CD4-positive, CD25-positive, alpha-beta regulatory T cell (primary cell): ENCODE results near the gene SMPD1. TPM values are rescaled to one million over a fixed set of nuclear protein-coding genes. Genes with fewer than 3 reads are reported as not detected.
A peak's percentile ranks its signal among the peaks of the same experiment; 100 is the strongest.

ENCODE experiments used
- ATAC-seq, 2 donors: fragments of 150-1000 bp; cut with Tn5 transposase; one replicate each; pipeline ENCODE4 v1.10.0; 2021; ENCODE audit warnings: low read depth in 2 of 2, moderate number of reproducible peaks in 2 of 2, moderate library complexity in 1 of 2
- DNase-seq, 3 donors: peaks; one replicate each; pipeline versions ENCODE4 v3.0.0 to v3.0.0-alpha.2; 2012 to 2022; ENCODE audit warnings: mixed read lengths in 1 of 3
- H3K27ac ChIP-seq: one replicate; pipeline ENCODE4 v1.7.0; 2013; ENCODE audit warnings: mild to moderate bottlenecking, low read length; ENCODE audit not compliant: insufficient read depth, poor library complexity, severe bottlenecking
- H3K27me3 ChIP-seq: one replicate; pipeline ENCODE4 v1.7.0; 2013; ENCODE audit warnings: low read length; ENCODE audit not compliant: control insufficient read depth, insufficient read depth
- H3K36me3 ChIP-seq: one replicate; pipeline ENCODE4 v1.7.0; 2013; ENCODE audit warnings: mild to moderate bottlenecking, low read length, moderate library complexity; ENCODE audit not compliant: control insufficient read depth, insufficient read depth
- H3K4me1 ChIP-seq: 2 replicates; pipeline ENCODE4 v1.7.0; 2013; ENCODE audit warnings: mild to moderate bottlenecking, low read length; ENCODE audit not compliant: insufficient read depth, control insufficient read depth, poor library complexity, severe bottlenecking
- H3K4me3 ChIP-seq: one replicate; pipeline ENCODE4 v1.7.0; 2013; ENCODE audit warnings: low read depth, mild to moderate bottlenecking, low read length, moderate library complexity
- H3K9me3 ChIP-seq, 2 experiments: 1 replicate in 1 of 2; 2 replicates in 1 of 2; pipeline ENCODE4 v1.7.0; 2013; ENCODE audit warnings: low read length in 2 of 2, mild to moderate bottlenecking in 1 of 2, moderate library complexity in 1 of 2; ENCODE audit not compliant: control insufficient read depth in 2 of 2
- H3K27ac Mint-ChIP-seq, 3 donors: one replicate each; pipeline ENCODE4 v1.8.0; 2020 to 2022; ENCODE audit warnings: mild to moderate bottlenecking in 3 of 3, mixed read lengths in 3 of 3, moderate library complexity in 2 of 3
- H3K27me3 Mint-ChIP-seq: one replicate; pipeline ENCODE4 v1.8.0; 2022; ENCODE audit warnings: mild to moderate bottlenecking, mixed read lengths
- H3K36me3 Mint-ChIP-seq: one replicate; pipeline ENCODE4 v1.8.0; 2020; ENCODE audit warnings: mixed read lengths
- H3K4me1 Mint-ChIP-seq, 4 donors: one replicate each; pipeline ENCODE4 v1.8.0; 2020 to 2022; ENCODE audit warnings: mixed read lengths in 4 of 4, mild to moderate bottlenecking in 1 of 4
- H3K4me3 Mint-ChIP-seq, 4 donors: one replicate each; pipeline ENCODE4 v1.8.0; 2020 to 2022; ENCODE audit warnings: mild to moderate bottlenecking in 4 of 4, mixed read lengths in 4 of 4, moderate library complexity in 3 of 4
- H3K9me3 Mint-ChIP-seq, 7 donors: one replicate each; pipeline ENCODE4 v1.8.0; 2020 to 2022; ENCODE audit warnings: mixed read lengths in 7 of 7, mild to moderate bottlenecking in 3 of 7, moderate library complexity in 2 of 7
- polyA plus RNA-seq, 4 donors: library from polyadenylated mRNA; unstranded; fragments of 300-500 nt; fragmentation: Illumina TruSeq; gene quantifications; one replicate each; pipeline ENCODE4 v1.2.3, GENCODE V29; 2021
- total RNA-seq: library from RNA; stranded (reverse); gene quantifications from one replicate; pipeline ENCODE4 v1.2.3, GENCODE V29; 2022

The SMPD1 gene
- total RNA-seq (43.7 TPM), polyA plus RNA-seq (10 to 100 TPM; 11.4 to 15.7 (median 13.3) TPM)

GRCh38 chr11:6389905-6390717, at the start of gene SMPD1:
Gene SMPD1, plus strand, starts transcription at chr11:6390474. Its CDS starts 125 bp downstream, at chr11:6390599.
- Mint-ChIP-seq H3K36me3 (peaks cover 10% of the 10 kb centered on the region), H3K9me3 (no peaks in the 10 kb centered on the region), H3K27me3 (no peaks in the 10 kb centered on the region), H3K4me1 (peaks cover 22 to 70% (median 43%) of the 10 kb centered on the region in 4 donors), H3K4me3 (peak within 1 kb of the TSS; percentile 91 to 97 (median 94)), H3K27ac (peak within 1 kb of the TSS; percentile 87 to 98 (median 97))
- ATAC-seq (peak; percentile 88 to 93), DNase-seq (peak; percentile 90 to 95 (median 91))
- Histone ChIP-seq H3K4me3 (peak within 1 kb of the TSS; percentile 86), H3K36me3 (peaks cover 15% of the 10 kb centered on the region), H3K27me3 (no peaks in the 10 kb centered on the region), H3K9me3 (no peaks in the 10 kb centered on the region), H3K27ac (peak within 1 kb of the TSS; percentile 91), H3K4me1 (peaks cover 45% of the 10 kb centered on the region)

- Mint-ChIP-seq H3K4me1 (no peaks in the 10 kb centered on the region), H3K27ac (no peak overlapping the region), H3K4me3 (no peak overlapping the region), H3K36me3 (no peaks in the 10 kb centered on the region), H3K9me3 (no peaks in the 10 kb centered on the region), H3K27me3 (peaks cover 7% of the 10 kb centered on the region)
- no peak for ATAC-seq
- Histone ChIP-seq H3K27ac (no peak overlapping the region), H3K36me3 (no peaks in the 10 kb centered on the region), H3K9me3 (no peaks in the 10 kb centered on the region), H3K4me3 (no peak overlapping the region), H3K4me1 (no peaks in the 10 kb centered on the region), H3K27me3 (no peaks in the 10 kb centered on the region)
- no peak for DNase-seq
Measured at GRCh38 chr11:6345366-6345765, 44.9 kb upstream of the SMPD1 start.

- H3K27ac Mint-ChIP-seq: no peak overlapping the region
- DNase-seq: no peak
- Histone ChIP-seq H3K4me1 (peaks cover 3% of the 10 kb centered on the region), H3K27ac (no peak overlapping the region), H3K9me3 (no peaks in the 10 kb centered on the region), H3K36me3 (no peaks in the 10 kb centered on the region), H3K27me3 (no peaks in the 10 kb centered on the region), H3K4me3 (no peak overlapping the region)
- no peaks in the 10 kb centered on the region for H3K36me3 Mint-ChIP-seq
- H3K4me3 Mint-ChIP-seq: no peak overlapping the region
- no peak for ATAC-seq
- H3K27me3 Mint-ChIP-seq: no peaks in the 10 kb centered on the region
- H3K9me3 Mint-ChIP-seq: no peaks in the 10 kb centered on the region
- peaks cover 0 to 6% (median 4%) of the 10 kb centered on the region in 4 donors for H3K4me1 Mint-ChIP-seq
Measured at GRCh38 chr11:6350043-6350442, 40.2 kb upstream of the SMPD1 start.

GRCh38 chr11:6350486-6350885, 39.8 kb upstream of the SMPD1 start:
- no peak overlapping the region for H3K27ac ChIP-seq
- Mint-ChIP-seq H3K9me3 (no peaks in the 10 kb centered on the region), H3K27ac (no peak overlapping the region), H3K4me1 (peaks cover 0 to 6% (median 4%) of the 10 kb centered on the region in 4 donors), H3K4me3 (no peak overlapping the region), H3K27me3 (no peaks in the 10 kb centered on the region), H3K36me3 (no peaks in the 10 kb centered on the region)
- no peaks in the 10 kb centered on the region for H3K9me3 ChIP-seq
- ATAC-seq (no peak), DNase-seq (no peak)
- no peak overlapping the region for H3K4me3 ChIP-seq
- no peaks in the 10 kb centered on the region for H3K27me3 ChIP-seq
- H3K36me3 ChIP-seq: no peaks in the 10 kb centered on the region
- peaks cover 3% of the 10 kb centered on the region for H3K4me1 ChIP-seq

GRCh38 chr11:6351782-6352382, 38.4 kb upstream of the SMPD1 start:
- ATAC-seq (peak in 1 of 2 donors; percentile 40), DNase-seq (peak in 1 of 3 donors; percentile 35)
- H3K4me1 Mint-ChIP-seq: peaks cover 0 to 6% (median 4%) of the 10 kb centered on the region in 4 donors
- H3K27ac ChIP-seq: no peak overlapping the region
- H3K4me1 ChIP-seq: peaks cover 3% of the 10 kb centered on the region
- H3K4me3 Mint-ChIP-seq: no peak overlapping the region
- H3K27ac Mint-ChIP-seq: peak overlapping the region in 1 of 3 donors; percentile 0
- H3K9me3 ChIP-seq: no peaks in the 10 kb centered on the region
- H3K27me3 ChIP-seq: no peaks in the 10 kb centered on the region
- H3K4me3 ChIP-seq: no peak overlapping the region
- H3K9me3 Mint-ChIP-seq: no peaks in the 10 kb centered on the region
- H3K27me3 Mint-ChIP-seq: no peaks in the 10 kb centered on the region
- H3K36me3 Mint-ChIP-seq: no peaks in the 10 kb centered on the region
- no peaks in the 10 kb centered on the region for H3K36me3 ChIP-seq

GRCh38 chr11:6353367-6353987, 36.8 kb upstream of the SMPD1 start:
- H3K4me3 ChIP-seq: no peak overlapping the region
- Mint-ChIP-seq H3K9me3 (no peaks in the 10 kb centered on the region), H3K27me3 (no peaks in the 10 kb centered on the region), H3K27ac (peak overlapping the region in 2 of 3 donors; percentile 27 to 73), H3K4me1 (peaks cover 0 to 6% (median 4%) of the 10 kb centered on the region in 4 donors), H3K36me3 (no peaks in the 10 kb centered on the region), H3K4me3 (no peak overlapping the region)
- DNase-seq (peak; percentile 43 to 68 (median 63)), ATAC-seq (peak; percentile 69 to 74)
- H3K27ac ChIP-seq: no peak overlapping the region
- peaks cover 3% of the 10 kb centered on the region for H3K4me1 ChIP-seq
- no peaks in the 10 kb centered on the region for H3K9me3 ChIP-seq
- no peaks in the 10 kb centered on the region for H3K27me3 ChIP-seq
- no peaks in the 10 kb centered on the region for H3K36me3 ChIP-seq

GRCh38 chr11:6354651-6355485, 35.4 kb upstream of the SMPD1 start:
- no peaks in the 10 kb centered on the region for H3K9me3 Mint-ChIP-seq
- Histone ChIP-seq H3K4me3 (no peak overlapping the region), H3K4me1 (peaks cover 3% of the 10 kb centered on the region), H3K36me3 (no peaks in the 10 kb centered on the region), H3K27ac (no peak overlapping the region), H3K9me3 (no peaks in the 10 kb centered on the region), H3K27me3 (no peaks in the 10 kb centered on the region)
- H3K27ac Mint-ChIP-seq: no peak overlapping the region
- H3K27me3 Mint-ChIP-seq: no peaks in the 10 kb centered on the region
- peaks cover 0 to 6% (median 4%) of the 10 kb centered on the region in 4 donors for H3K4me1 Mint-ChIP-seq
- ATAC-seq (no peak), DNase-seq (no peak)
- no peak overlapping the region for H3K4me3 Mint-ChIP-seq
- H3K36me3 Mint-ChIP-seq: no peaks in the 10 kb centered on the region
